HG03521 (cell line): ENCODE data around the gene IL17A.
A peak's percentile ranks its signal among the peaks of the same experiment; 100 is the strongest.

Source experiments
- ATAC-seq: cut with Tn5 transposase; IDR thresholded peaks from one replicate; pipeline ENCODE4 v1.9.1; 2021; ENCODE audit warnings: mild to moderate bottlenecking, moderate library complexity; ENCODE audit not compliant: unreplicated experiment

Gene IL17A

GRCh38 chr6:52186075-52186474, at the start of gene IL17A:
Gene IL17A (plus strand): TSS chr6:52186375. CDS start chr6:52186432, 57 bp downstream.
- no peak for ATAC-seq

GRCh38 chr6:52136934-52137467, 49.2 kb upstream of the IL17A start:
- ATAC-seq, result no peak

- no peak for ATAC-seq
Observed at GRCh38 chr6:52138284-52138683, 47.9 kb upstream of the IL17A start.

- ATAC-seq, result no peak
Observed at GRCh38 chr6:52139985-52140680, 46.0 kb upstream of the IL17A start.

GRCh38 chr6:52141596-52141995, 44.6 kb upstream of the IL17A start:
- ATAC-seq, result no peak

DNA sequence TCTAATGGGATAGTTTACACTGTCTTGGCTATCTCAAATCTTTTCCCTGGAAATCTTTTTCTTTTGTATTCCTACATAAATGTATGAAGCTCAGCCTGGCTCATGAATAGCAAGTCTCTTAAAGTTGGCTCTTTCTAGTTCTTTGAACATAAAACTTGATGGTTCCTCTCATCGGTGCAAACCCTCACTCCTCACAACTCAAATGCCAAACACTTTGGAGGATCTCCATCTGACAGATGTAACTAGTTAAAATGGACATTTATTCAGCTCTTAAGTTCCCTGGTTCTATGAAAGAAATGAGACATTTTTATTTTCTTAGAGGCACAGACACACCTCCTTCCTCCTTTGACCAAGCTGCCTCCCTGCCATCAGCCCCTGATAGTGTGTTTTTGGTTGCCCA, 43.6 kb upstream of the IL17A start:
- no peak for ATAC-seq

DNA sequence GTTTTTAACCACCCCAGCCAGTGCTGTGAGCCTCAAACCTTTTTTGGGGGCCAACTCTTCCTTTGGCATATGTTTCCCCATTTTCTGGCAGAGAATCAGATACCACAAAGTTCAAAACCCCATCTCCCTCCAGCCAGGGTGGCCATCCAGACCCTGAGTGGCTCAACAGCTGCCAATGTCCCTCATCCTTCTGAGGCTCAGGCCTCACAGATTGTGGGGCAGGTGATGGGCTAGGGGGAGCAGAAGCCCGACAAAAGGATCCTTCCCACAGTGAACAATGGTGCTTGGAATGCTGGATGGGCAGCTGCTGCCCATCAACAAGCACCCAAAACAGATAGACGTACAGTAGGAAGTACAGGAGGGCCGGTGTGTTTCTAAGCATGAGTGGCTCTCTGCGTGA, 42.6 kb upstream of the IL17A start:
- no peak for ATAC-seq

- no peak for ATAC-seq
Observed at GRCh38 chr6:52144196-52145076, 41.7 kb upstream of the IL17A start.

DNA sequence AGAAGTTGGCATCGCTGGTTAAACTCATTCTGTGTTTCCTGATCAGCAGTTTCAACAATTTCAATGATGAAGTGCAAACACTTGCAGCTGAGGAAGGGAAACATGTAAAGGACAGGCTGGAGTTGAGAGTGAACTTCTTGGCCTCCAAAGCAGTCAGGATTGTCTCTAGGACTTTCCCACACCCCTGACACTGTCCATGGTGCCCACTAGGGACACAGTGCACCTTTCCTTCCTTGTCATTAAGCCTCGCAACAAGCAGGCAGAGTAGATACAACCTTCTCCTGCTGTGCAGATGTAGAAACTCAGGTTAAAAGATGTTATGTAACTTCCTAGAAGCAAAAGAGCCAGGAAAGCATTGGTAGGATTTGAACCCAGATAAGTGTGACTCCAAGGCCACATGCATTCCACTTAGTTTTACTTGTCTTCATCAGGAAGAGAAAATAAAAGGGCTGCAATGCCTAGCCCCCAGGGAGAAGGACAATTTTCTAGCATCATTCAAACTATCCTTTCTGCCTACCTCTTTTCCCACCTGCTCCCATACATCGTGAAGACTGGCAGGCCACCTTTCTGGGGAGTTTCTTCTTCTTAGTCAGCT, 39.2 kb upstream of the IL17A start:
- no peak for ATAC-seq

DNA sequence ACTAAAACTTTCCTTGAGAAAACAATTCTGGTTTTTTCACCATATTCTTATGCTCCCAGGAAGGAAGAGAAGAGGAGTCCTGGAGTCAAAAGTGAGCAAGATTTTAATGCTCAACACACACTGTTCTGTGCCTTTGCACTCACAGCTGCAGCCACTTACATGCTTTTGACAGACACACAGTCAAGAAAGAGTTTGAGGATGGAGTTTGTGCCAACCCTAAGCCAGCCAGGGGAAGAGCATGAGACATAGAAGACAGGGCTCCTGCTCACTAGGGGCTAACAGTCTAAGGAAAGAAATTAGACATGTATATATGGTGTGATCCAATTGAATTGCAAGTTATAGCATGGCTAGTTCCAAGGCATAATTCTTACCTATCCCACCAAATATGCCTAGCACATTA, 37.1 kb upstream of the IL17A start:
- no peak for ATAC-seq

GRCh38 chr6:52149949-52150348, 36.2 kb upstream of the IL17A start:
- ATAC-seq, result no peak

DNA sequence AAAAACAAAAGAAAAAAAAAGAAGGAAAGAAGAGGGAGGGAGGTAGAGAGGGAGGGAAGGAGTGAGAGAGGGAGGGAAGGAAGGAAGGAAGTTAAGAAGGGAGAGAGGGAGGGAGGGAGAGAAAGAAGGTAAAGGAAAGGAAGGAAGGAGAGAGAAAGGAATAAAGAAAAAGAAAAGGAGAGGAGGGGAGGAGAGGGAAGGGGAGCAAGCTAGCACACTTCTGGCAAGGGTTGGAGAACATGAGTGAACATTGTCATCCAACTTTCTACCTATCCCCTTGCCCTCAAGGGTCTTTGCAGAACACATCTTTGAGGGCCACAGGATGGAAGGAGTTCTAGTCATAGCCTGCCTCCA, 34.1 kb upstream of the IL17A start:
- ATAC-seq, result no peak

GRCh38 chr6:52152711-52153160, 33.4 kb upstream of the IL17A start:
- ATAC-seq, result no peak

DNA sequence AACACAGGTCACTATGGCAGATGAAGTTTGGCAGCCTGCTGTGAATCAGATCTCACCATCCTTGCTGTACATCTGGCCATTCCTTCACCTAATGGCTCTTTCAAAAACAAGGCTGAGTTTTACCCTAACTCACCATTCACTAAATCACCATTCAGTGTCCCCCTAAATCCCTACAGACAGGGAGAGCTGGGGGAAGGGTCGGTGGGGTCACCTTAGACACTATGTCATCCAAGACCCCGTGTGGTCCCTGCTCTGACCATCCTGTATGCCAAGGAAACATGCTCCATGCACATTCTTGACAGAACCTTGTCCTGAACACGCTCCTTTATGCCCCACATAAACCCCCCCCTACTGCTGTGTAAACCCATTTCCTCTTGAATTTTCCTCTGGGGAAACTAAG, 31.8 kb upstream of the IL17A start:
- ATAC-seq, result no peak

GRCh38 chr6:52155791-52156576, 30.2 kb upstream of the IL17A start:
- peak; percentile 66 for ATAC-seq

DNA sequence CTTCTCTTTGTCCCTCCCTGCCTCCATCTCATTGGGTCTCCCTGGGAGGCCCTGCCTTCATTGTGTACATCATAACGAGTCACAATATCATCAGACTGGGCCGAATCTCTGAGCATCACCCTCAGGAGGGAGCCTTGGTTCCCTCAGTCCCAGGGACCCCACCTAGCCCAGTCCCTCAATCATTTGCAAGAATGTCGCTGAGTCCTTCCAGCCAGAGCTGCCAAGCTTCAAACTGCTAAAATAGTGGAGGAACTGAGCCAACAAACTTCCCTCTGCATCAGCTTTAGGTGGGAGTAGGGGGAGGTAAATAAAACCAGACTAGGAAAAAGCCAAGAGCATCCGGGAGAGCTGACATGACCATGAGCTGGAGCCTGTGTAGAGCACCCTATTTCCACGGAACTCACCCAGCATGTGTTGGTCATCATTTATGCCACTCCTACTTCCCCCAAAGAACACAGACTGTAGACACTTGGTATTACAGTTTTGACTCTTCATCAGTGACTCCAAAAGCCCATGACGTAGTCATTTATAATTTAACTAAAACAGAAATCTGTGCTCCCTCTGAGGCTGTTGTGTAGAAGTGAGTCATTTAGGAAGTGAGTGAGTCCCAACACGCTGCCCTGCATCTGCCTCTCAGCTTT, 28.8 kb upstream of the IL17A start:
- peak; percentile 50 for ATAC-seq

- ATAC-seq, result no peak
Observed at GRCh38 chr6:52160472-52161104, 25.6 kb upstream of the IL17A start.

GRCh38 chr6:52161689-52162438, 24.3 kb upstream of the IL17A start:
- ATAC-seq, result no peak
